Measurements from ENCODE around the gene SPATS2L.

DNA sequence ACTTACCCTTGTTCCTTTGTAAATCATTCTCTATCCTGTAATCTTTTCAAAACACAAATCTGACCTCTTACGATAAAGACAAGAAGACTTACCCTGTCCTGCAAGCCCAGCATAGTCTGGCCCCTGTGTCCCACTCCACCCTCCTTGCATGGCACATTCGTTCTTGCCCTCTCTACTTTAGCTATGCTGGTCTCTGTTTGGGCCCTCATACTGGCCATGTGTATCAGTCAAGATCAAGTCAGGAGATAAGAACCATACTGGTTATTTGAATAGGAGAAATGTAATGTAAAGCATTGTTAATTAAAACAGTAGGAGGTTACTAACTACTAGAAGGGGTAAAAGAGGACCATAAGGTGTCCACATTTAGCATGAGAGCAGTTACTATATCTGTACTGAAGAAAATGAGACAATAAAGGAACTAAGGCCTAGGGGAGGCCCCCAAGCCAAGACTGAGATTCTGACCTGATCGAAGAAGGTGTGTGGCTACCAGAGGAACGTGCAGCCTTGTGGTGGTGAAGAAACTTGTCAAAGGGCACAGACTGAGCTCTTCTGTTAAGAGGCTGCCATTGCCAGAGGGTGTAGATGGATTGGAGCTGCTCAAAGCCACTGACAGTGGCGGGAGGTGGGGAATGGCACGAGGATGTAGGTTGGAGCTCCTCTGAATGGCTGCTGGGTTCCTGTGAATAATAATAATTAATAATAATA lies 122.6 kb downstream of the SPATS2L start:
- TF ChIP-seq CTCF (conservative IDR thresholded peaks at IDR 0.05; ENCODE audit: low read depth in 2 of 2) (no peak), POLR2AphosphoS5 (IDR thresholded peaks at IDR 0.05; ENCODE audit: low read depth) (no peak), EZH2 (IDR thresholded peaks at IDR 0.05; ENCODE audit: low read depth, unreplicated experiment) (no peak)

All from GM23338 (cell line).